Caco-2 (cell line): ENCODE data around the gene PLA2G10. TPM values are rescaled to one million over a fixed set of nuclear protein-coding genes. Genes with fewer than 3 reads are reported as not detected.
"Not testable (repeated sequence)": the region's sequence is repeated elsewhere in the genome, so short reads cannot be mapped to it uniquely, and the experiment has no call there.

Experiments
- BruUV-seq: library from RNA; stranded (reverse); fragments of 400-500 nt; replicated peaks from 2 replicates; lab custom pipeline; 2021; lab: Mats Ljungman, UMichigan
- CTCF ChIA-PET: fragments of 300-600 bp; sonication (Branson Sonifier 250); formaldehyde crosslinking; loops from one replicate; lab custom pipeline; 2022; ENCODE audit warnings: antibody characterized with exemption; lab: Charles Lee
- POLR2A ChIA-PET: fragments of 300-600 bp; sonication (Branson Sonifier 250); formaldehyde crosslinking; loops from one replicate; lab custom pipeline; 2022; ENCODE audit warnings: antibody characterized with exemption; lab: Charles Lee
- DNase-seq, 2 experiments: peaks; one replicate each; pipeline versions ENCODE4 v3.0.0 to v3.0.0-alpha.2; 2020 to 2022
- H3K27me3 ChIP-seq: replicated peaks from 2 replicates; pipeline ENCODE4 v1.6.0; 2011; ENCODE audit warnings: low read length; ENCODE audit not compliant: control insufficient read depth, insufficient read depth
- H3K36me3 ChIP-seq: 2 replicates; pipeline ENCODE4 v1.5.1; 2011; ENCODE audit warnings: low read length; ENCODE audit not compliant: control insufficient read depth, insufficient read depth
- H3K4me1 ChIP-seq: fragments of 250-450 bp; sonication (Bioruptor Pico); 2 replicates; pipeline ENCODE4 v1.5.1; 2020; ENCODE audit warnings: mild to moderate bottlenecking
- H3K4me3 ChIP-seq: 2 replicates; pipeline ENCODE4 v1.5.1; 2011; ENCODE audit warnings: low read depth, mild to moderate bottlenecking, control low read depth, low read length
- H3K9me3 ChIP-seq: fragments of 250-450 bp; sonication (Bioruptor Pico); 2 replicates; pipeline ENCODE4 v1.5.1; 2020; ENCODE audit warnings: mild to moderate bottlenecking, moderate library complexity
- H3K27ac Mint-ChIP-seq: one replicate; pipeline ENCODE4 v1.8.0; 2022; ENCODE audit warnings: mixed read lengths; ENCODE audit not compliant: unreplicated experiment
- H3K27me3 Mint-ChIP-seq: one replicate; pipeline ENCODE4 v1.8.0; 2022; ENCODE audit warnings: mixed read lengths; ENCODE audit not compliant: insufficient read depth, unreplicated experiment
- H3K36me3 Mint-ChIP-seq: one replicate; pipeline ENCODE4 v1.8.0; 2022; ENCODE audit warnings: mild to moderate bottlenecking, mixed read lengths; ENCODE audit not compliant: insufficient read depth, unreplicated experiment
- H3K4me1 Mint-ChIP-seq: one replicate; pipeline ENCODE4 v1.8.0; 2022; ENCODE audit warnings: low read depth, mixed read lengths; ENCODE audit not compliant: unreplicated experiment
- H3K4me3 Mint-ChIP-seq: one replicate; pipeline ENCODE4 v1.8.0; 2022; ENCODE audit warnings: mild to moderate bottlenecking, moderate library complexity, mixed read lengths; ENCODE audit not compliant: unreplicated experiment
- H3K9me3 Mint-ChIP-seq: one replicate; pipeline ENCODE4 v1.8.0; 2022; ENCODE audit warnings: mixed read lengths; ENCODE audit not compliant: unreplicated experiment
- CTCF ChIP-seq, 2 experiments: fragments of 200-600 bp in 1 of 2; IDR thresholded peaks; 1 replicate in 1 of 2; 2 replicates in 1 of 2; pipeline versions ENCODE4 v1.5.1 to v1.8.0; 2011 to 2022; ENCODE audit warnings: antibody characterized with exemption in 1 of 2, control low read depth in 1 of 2, inconsistent platforms in 1 of 2, low read depth in 1 of 2, low read length in 1 of 2, mild to moderate bottlenecking in 1 of 2, moderate library complexity in 1 of 2; ENCODE audit not compliant: insufficient read depth in 1 of 2, severe bottlenecking in 1 of 2, unreplicated experiment in 1 of 2
- intact Hi-C: fragments of 100-400 bp; cut with micrococcal nuclease; formaldehyde crosslinking; loops from one replicate; pipeline ENCODE4 v1.10.0; 2022; ENCODE audit not compliant: unreplicated experiment
- total RNA-seq: library from RNA; stranded (reverse); gene quantifications from 2 replicates; pipeline ENCODE4 v1.2.3, GENCODE V29; 2022

Gene PLA2G10
- total RNA-seq, 1 experiment from 2014 or later, result 1.00 TPM

DNA sequence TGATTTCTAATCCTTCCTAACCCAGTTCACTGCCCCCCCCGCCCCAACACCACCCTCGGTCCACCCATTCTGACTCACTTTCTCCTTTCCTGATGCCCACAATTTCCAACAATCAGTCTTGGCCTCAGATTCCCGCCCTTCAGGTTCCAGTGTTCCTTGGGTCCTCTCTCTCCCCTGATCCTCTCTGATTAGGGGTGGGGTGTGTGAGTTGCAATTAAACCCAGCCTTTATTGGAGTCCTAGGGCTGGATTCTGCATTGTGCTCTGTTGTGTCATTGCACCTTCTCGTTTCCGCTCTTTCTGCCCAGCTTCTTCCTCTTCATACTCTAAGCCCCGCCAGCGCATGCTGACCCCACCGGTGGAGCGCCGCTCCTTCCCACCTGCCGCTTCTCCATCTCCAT, 8.6 kb upstream of the PLA2G10 start:
- intact Hi-C loops, BruUV-seq, H3K9me3 Mint-ChIP-seq, H3K4me1 ChIP-seq, H3K36me3 Mint-ChIP-seq, POLR2A ChIA-PET, H3K27me3 Mint-ChIP-seq, H3K36me3 ChIP-seq, H3K4me1 Mint-ChIP-seq, H3K4me3 Mint-ChIP-seq, DNase-seq, H3K27ac Mint-ChIP-seq, H3K4me3 ChIP-seq, H3K27me3 ChIP-seq, CTCF ChIA-PET, H3K9me3 ChIP-seq: not testable (repeated sequence)

DNA sequence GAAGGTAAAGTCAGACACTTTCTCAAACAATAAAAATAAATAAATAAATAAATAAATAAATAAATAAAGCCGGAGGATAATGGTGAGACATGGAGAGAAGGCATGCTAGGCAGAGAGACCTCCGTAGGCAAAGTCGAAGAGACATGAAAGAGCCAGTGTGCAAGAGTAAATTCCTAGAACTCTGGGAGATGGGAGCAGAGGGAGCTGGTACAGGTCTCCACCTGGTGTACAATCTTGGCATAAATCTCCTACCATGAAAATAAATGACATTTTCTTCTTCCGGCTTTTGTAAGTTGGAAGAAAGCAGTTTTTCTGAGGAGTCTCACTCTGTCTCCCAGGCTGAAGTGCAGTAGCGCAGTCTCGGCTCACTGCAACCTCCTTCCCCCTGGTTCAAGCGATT, 7.8 kb upstream of the PLA2G10 start:
- H3K4me1 Mint-ChIP-seq, H3K27ac Mint-ChIP-seq, H3K27me3 ChIP-seq, H3K4me3 ChIP-seq, H3K36me3 Mint-ChIP-seq, CTCF ChIA-PET, H3K4me3 Mint-ChIP-seq, H3K4me1 ChIP-seq, H3K9me3 Mint-ChIP-seq, H3K36me3 ChIP-seq, DNase-seq, POLR2A ChIA-PET, H3K9me3 ChIP-seq, BruUV-seq, H3K27me3 Mint-ChIP-seq, intact Hi-C loops: not testable (repeated sequence)

DNA sequence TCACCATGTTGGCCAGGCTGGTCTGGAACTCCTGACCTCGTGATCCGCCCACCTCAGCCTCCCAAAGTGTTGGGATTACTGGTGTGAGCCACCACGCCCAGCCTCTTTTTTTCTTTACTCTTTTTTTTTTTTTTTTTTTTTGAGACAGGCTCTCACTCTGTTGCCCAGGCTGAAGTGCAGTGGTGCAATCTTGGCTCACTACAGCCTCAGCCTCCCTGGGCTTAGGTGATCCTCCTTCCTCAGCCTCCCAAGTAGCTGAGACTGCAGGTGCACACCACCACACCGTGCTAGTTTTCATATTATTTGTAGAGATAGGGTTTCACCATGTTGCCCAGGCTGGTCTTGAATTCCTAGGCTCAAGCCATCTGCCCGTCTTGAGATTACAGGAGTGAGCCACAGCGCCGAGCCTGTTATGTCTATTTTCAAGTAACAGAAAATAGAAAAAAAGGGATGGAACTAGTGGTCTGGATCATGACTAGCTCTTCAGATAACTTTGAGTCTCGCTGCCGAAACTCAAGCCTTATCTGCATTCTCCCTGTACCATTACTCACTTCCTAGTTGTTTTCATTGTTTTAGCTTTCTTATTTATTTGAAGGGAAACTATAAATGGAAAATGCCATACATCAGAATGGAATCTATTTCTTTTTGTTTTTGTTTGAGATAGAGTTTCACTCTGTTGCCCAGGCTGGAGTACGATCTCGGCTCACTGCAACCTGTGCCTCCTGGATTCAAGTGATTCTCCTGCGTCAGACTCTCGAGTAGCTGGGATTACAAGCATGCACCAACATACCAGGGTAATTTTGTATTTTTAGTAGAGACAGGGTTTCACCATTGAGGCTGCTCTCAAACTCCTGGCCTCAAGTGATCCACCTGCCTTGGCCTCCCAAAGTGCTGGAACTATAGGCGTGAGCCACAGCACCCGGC, 8.0 kb downstream of the PLA2G10 start:
- CTCF ChIA-PET, H3K4me3 ChIP-seq, intact Hi-C loops, DNase-seq, H3K4me1 Mint-ChIP-seq, H3K27ac Mint-ChIP-seq, H3K36me3 Mint-ChIP-seq, H3K4me3 Mint-ChIP-seq, H3K36me3 ChIP-seq, H3K4me1 ChIP-seq, H3K9me3 Mint-ChIP-seq, H3K9me3 ChIP-seq, BruUV-seq, POLR2A ChIA-PET, H3K27me3 ChIP-seq, H3K27me3 Mint-ChIP-seq: not testable (repeated sequence)

DNA sequence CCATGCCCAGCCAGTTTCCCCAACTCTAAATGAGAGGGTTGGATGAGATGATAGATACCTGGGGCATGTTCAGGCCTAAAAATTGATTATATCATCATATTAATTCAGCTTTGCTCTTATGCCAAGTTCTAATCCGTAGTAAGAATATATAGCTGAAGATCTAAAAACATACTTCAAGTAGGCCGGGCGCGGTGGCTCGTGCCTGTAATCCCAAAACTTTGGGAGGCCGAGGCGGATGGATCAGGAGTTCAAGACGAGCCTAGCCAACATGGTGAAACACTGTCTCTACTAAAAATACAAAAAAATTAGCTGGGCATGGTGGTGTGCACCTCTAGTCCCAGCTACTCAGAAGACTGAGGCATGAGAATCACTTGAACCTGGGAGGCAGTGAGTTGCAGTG, 12.0 kb downstream of the PLA2G10 start:
- Mint-ChIP-seq H3K4me1 (no peaks in the 10 kb centered on the region), H3K4me3 (no peak overlapping the region), H3K27ac (no peak overlapping the region), H3K27me3 (no peaks in the 10 kb centered on the region), H3K9me3 (no peaks in the 10 kb centered on the region), H3K36me3 (no peaks in the 10 kb centered on the region)
- intact Hi-C loops, result no loop called here
- DNase-seq, result no peak
- Histone ChIP-seq H3K36me3 (no peaks in the 10 kb centered on the region), H3K9me3 (no peaks in the 10 kb centered on the region), H3K4me1 (no peaks in the 10 kb centered on the region), H3K27me3 (no peaks in the 10 kb centered on the region), H3K4me3 (no peak overlapping the region)
- no TSS peak for BruUV-seq
- TF ChIP-seq CTCF (IDR thresholded peaks at IDR 0.05; ENCODE audit: insufficient read depth in 1 of 2, low read depth in 1 of 2, low read length in 1 of 2, severe bottlenecking in 1 of 2, unreplicated experiment in 1 of 2), result no peak
- ChIA-PET POLR2A (no interaction called here), CTCF (no interaction called here)
